ENCODE results near the gene FCHSD1. TPM values are rescaled to one million over a fixed set of nuclear protein-coding genes. Genes with fewer than 3 reads are reported as not detected.

The FCHSD1 gene
- total RNA-seq, 1 experiment from 2014 or later: 22.7 TPM

GRCh38 chr5:141696431-141696830, 45.2 kb upstream of the FCHSD1 start:
- Histone ChIP-seq H3K79me2 (ENCODE audit: low read length) (no peaks in the 10 kb centered on the region), H3K9me3 (ENCODE audit: low read length) (no peaks in the 10 kb centered on the region), H2AFZ (ENCODE audit: low read length) (no peak overlapping the region), H3K27me3 (ENCODE audit: low read length) (no peaks in the 10 kb centered on the region), H3K4me1 (ENCODE audit: insufficient read depth, low read length) (peaks cover 16% of the 10 kb centered on the region), H4K20me1 (ENCODE audit: low read length) (no peaks in the 10 kb centered on the region), H3K4me2 (ENCODE audit: low read length) (no peak overlapping the region), H3K9ac (ENCODE audit: low read length) (no peak overlapping the region), H3K4me3 (ENCODE audit: low read length) (no peak overlapping the region), H3K9me2 (replicated peaks; ENCODE audit: low read length) (no peaks in the 10 kb centered on the region), H3K27ac (ENCODE audit: low read length) (no peak overlapping the region), H3F3A (ENCODE audit: low read length, unreplicated experiment) (no peaks in the 10 kb centered on the region), H3K36me3 (ENCODE audit: low read depth, low read length) (no peaks in the 10 kb centered on the region)
- TF ChIP-seq CTCF (conservative IDR thresholded peaks at IDR 0.05; ENCODE audit: low read depth, low read length) (no peak), EZH2 (IDR thresholded peaks at IDR 0.05; ENCODE audit: low read length, unreplicated experiment) (no peak), EZH2phosphoT487 (IDR thresholded peaks at IDR 0.05; ENCODE audit: borderline replicate concordance, low read length) (no peak)
- no peak for DNase-seq
- BruUV-seq (replicated peaks): no TSS peak
- no peak for ATAC-seq
- POLR2A ChIA-PET (ENCODE audit: unreplicated experiment): no interaction called here
- intact Hi-C loops (cut with micrococcal nuclease): no loop called here
- CTCF ChIA-PET: no interaction called here

GRCh38 chr5:141695627-141696215, 44.5 kb upstream of the FCHSD1 start:
- intact Hi-C loops (cut with micrococcal nuclease): no loop called here
- H3K4me2 ChIP-seq (ENCODE audit: low read length): peak overlapping the region; percentile 26; the same call in 1 of the 2 replicates
- no peaks in the 10 kb centered on the region for H3K36me3 ChIP-seq (ENCODE audit: low read depth, low read length)
- no peaks in the 10 kb centered on the region for H3K9me3 ChIP-seq (ENCODE audit: low read length)
- no peak overlapping the region for H3K9ac ChIP-seq (ENCODE audit: low read length)
- H3K4me3 ChIP-seq (ENCODE audit: low read length): no peak overlapping the region
- H3K4me1 ChIP-seq (ENCODE audit: insufficient read depth, low read length): peaks cover 16% of the 10 kb centered on the region
- BruUV-seq (replicated peaks): no TSS peak
- H4K20me1 ChIP-seq (ENCODE audit: low read length): no peaks in the 10 kb centered on the region
- no peaks in the 10 kb centered on the region for H3K79me2 ChIP-seq (ENCODE audit: low read length)
- ATAC-seq (peak; percentile 51), DNase-seq (peak; percentile 46)
- no peaks in the 10 kb centered on the region for H3K9me2 ChIP-seq (replicated peaks; ENCODE audit: low read length)
- H2AFZ ChIP-seq (ENCODE audit: low read length): peak overlapping the region; percentile 55; the same call in 1 of the 2 replicates
- peak overlapping the region; percentile 18; the same call in 1 of the 2 replicates for H3K27ac ChIP-seq (ENCODE audit: low read length)
- ChIA-PET POLR2A (ENCODE audit: unreplicated experiment) (no interaction called here), CTCF (no interaction called here)
- TF ChIP-seq CTCF (conservative IDR thresholded peaks at IDR 0.05; ENCODE audit: low read depth, low read length) (no peak), EZH2 (IDR thresholded peaks at IDR 0.05; ENCODE audit: low read length, unreplicated experiment) (no peak), EZH2phosphoT487 (IDR thresholded peaks at IDR 0.05; ENCODE audit: borderline replicate concordance, low read length) (no peak)
- H3K27me3 ChIP-seq (ENCODE audit: low read length): no peaks in the 10 kb centered on the region
- H3F3A ChIP-seq (ENCODE audit: low read length, unreplicated experiment): no peaks in the 10 kb centered on the region

- ChIA-PET POLR2A (ENCODE audit: unreplicated experiment) (interaction anchor here (0.6 kb wide), 1 partner anchor 290 kb away, joined by 3 read pairs; no protein-coding TSS in a partner anchor), CTCF (no interaction called here)
- Histone ChIP-seq H2AFZ (ENCODE audit: low read length) (no peak overlapping the region), H3K9ac (ENCODE audit: low read length) (no peak overlapping the region), H3K4me1 (ENCODE audit: insufficient read depth, low read length) (peaks cover 16% of the 10 kb centered on the region), H3K4me3 (ENCODE audit: low read length) (no peak overlapping the region), H3K27me3 (ENCODE audit: low read length) (no peaks in the 10 kb centered on the region), H3K9me3 (ENCODE audit: low read length) (no peaks in the 10 kb centered on the region), H3K9me2 (replicated peaks; ENCODE audit: low read length) (no peaks in the 10 kb centered on the region), H3K79me2 (ENCODE audit: low read length) (no peaks in the 10 kb centered on the region), H3K4me2 (ENCODE audit: low read length) (no peak overlapping the region), H4K20me1 (ENCODE audit: low read length) (no peaks in the 10 kb centered on the region), H3K27ac (ENCODE audit: low read length) (no peak overlapping the region), H3F3A (ENCODE audit: low read length, unreplicated experiment) (no peaks in the 10 kb centered on the region), H3K36me3 (ENCODE audit: low read depth, low read length) (no peaks in the 10 kb centered on the region)
- no TSS peak for BruUV-seq (replicated peaks)
- intact Hi-C loops (cut with micrococcal nuclease): no loop called here
- TF ChIP-seq CTCF (conservative IDR thresholded peaks at IDR 0.05; ENCODE audit: low read depth, low read length) (no peak), EZH2phosphoT487 (IDR thresholded peaks at IDR 0.05; ENCODE audit: borderline replicate concordance, low read length) (no peak), EZH2 (IDR thresholded peaks at IDR 0.05; ENCODE audit: low read length, unreplicated experiment) (no peak)
- ATAC-seq: no peak
- no peak for DNase-seq
Measured at GRCh38 chr5:141694479-141694878, 43.3 kb upstream of the FCHSD1 start.

Measured in PC-3 (cell line).